Measurements from ENCODE around the gene DPYSL5.

DPYSL5 gene

GRCh38 chr2:26989156-26989555, 141.2 kb downstream of the DPYSL5 start:
- Histone ChIP-seq H3K27ac (ENCODE audit: low read depth, low read length) (no peak overlapping the region), H3K9me3 (ENCODE audit: low read length) (no peaks in the 10 kb centered on the region), H3K27me3 (ENCODE audit: control insufficient read depth in 1 of 2, insufficient read depth in 2 of 2, low read length in 2 of 2) (no peaks in the 10 kb centered on the region), H3K4me1 (ENCODE audit: insufficient read depth, low read length) (no peaks in the 10 kb centered on the region), H3K36me3 (ENCODE audit: insufficient read depth, low read length) (peaks cover 8% of the 10 kb centered on the region), H3K4me3 (ENCODE audit: low read depth in 1 of 2, low read length in 2 of 2) (no peak overlapping the region), H3K9ac (ENCODE audit: low read length) (no peak overlapping the region)

- no peak overlapping the region for H3K27ac ChIP-seq (ENCODE audit: low read depth, low read length)
- no peaks in the 10 kb centered on the region for H3K27me3 ChIP-seq (ENCODE audit: control insufficient read depth in 1 of 2, insufficient read depth in 2 of 2, low read length in 2 of 2)
- H3K4me1 ChIP-seq (ENCODE audit: insufficient read depth, low read length) = no peaks in the 10 kb centered on the region
- H3K4me3 ChIP-seq (ENCODE audit: low read depth in 1 of 2, low read length in 2 of 2) = no peak overlapping the region
- H3K9me3 ChIP-seq (ENCODE audit: low read length) = no peaks in the 10 kb centered on the region
- no peaks in the 10 kb centered on the region for H3K36me3 ChIP-seq (ENCODE audit: insufficient read depth, low read length)
- H3K9ac ChIP-seq (ENCODE audit: low read length) = no peak overlapping the region
Measured at GRCh38 chr2:26991717-26992116, 143.8 kb downstream of the DPYSL5 start.

GRCh38 chr2:26993768-26994167, 145.8 kb downstream of the DPYSL5 start:
- Histone ChIP-seq H3K27ac (ENCODE audit: low read depth, low read length) (no peak overlapping the region), H3K9ac (ENCODE audit: low read length) (no peak overlapping the region), H3K36me3 (ENCODE audit: insufficient read depth, low read length) (no peaks in the 10 kb centered on the region), H3K27me3 (ENCODE audit: control insufficient read depth in 1 of 2, insufficient read depth in 2 of 2, low read length in 2 of 2) (no peaks in the 10 kb centered on the region), H3K4me1 (ENCODE audit: insufficient read depth, low read length) (no peaks in the 10 kb centered on the region), H3K9me3 (ENCODE audit: low read length) (no peaks in the 10 kb centered on the region), H3K4me3 (ENCODE audit: low read depth in 1 of 2, low read length in 2 of 2) (no peak overlapping the region)

- Histone ChIP-seq H3K27ac (ENCODE audit: low read depth, low read length) (no peak overlapping the region), H3K4me1 (ENCODE audit: insufficient read depth, low read length) (no peaks in the 10 kb centered on the region), H3K27me3 (ENCODE audit: control insufficient read depth in 1 of 2, insufficient read depth in 2 of 2, low read length in 2 of 2) (no peaks in the 10 kb centered on the region), H3K4me3 (ENCODE audit: low read depth in 1 of 2, low read length in 2 of 2) (no peak overlapping the region), H3K36me3 (ENCODE audit: insufficient read depth, low read length) (no peaks in the 10 kb centered on the region), H3K9me3 (ENCODE audit: low read length) (no peaks in the 10 kb centered on the region), H3K9ac (ENCODE audit: low read length) (no peak overlapping the region)
Measured at GRCh38 chr2:26994983-26995382, 147.1 kb downstream of the DPYSL5 start.

- no peaks in the 10 kb centered on the region for H3K27me3 ChIP-seq (ENCODE audit: control insufficient read depth in 1 of 2, insufficient read depth in 2 of 2, low read length in 2 of 2)
- no peaks in the 10 kb centered on the region for H3K9me3 ChIP-seq (ENCODE audit: low read length)
- H3K4me1 ChIP-seq (ENCODE audit: insufficient read depth, low read length) = no peaks in the 10 kb centered on the region
- H3K4me3 ChIP-seq (ENCODE audit: low read depth in 1 of 2, low read length in 2 of 2) = no peak overlapping the region
- no peaks in the 10 kb centered on the region for H3K36me3 ChIP-seq (ENCODE audit: insufficient read depth, low read length)
- no peak overlapping the region for H3K9ac ChIP-seq (ENCODE audit: low read length)
- H3K27ac ChIP-seq (ENCODE audit: low read depth, low read length) = no peak overlapping the region
Measured at GRCh38 chr2:26997394-26997793, 149.5 kb downstream of the DPYSL5 start.

- Histone ChIP-seq H3K9ac (ENCODE audit: low read length) (no peak overlapping the region), H3K36me3 (ENCODE audit: insufficient read depth, low read length) (no peaks in the 10 kb centered on the region)
Measured at GRCh38 chr2:26998323-26998722, 150.4 kb downstream of the DPYSL5 start.

More at GRCh38 chr2:26998323-26998722, 150.4 kb downstream of the DPYSL5 start:
- Histone ChIP-seq H3K27me3 (ENCODE audit: control insufficient read depth in 1 of 2, insufficient read depth in 2 of 2, low read length in 2 of 2) (no peaks in the 10 kb centered on the region), H3K27ac (ENCODE audit: low read depth, low read length) (no peak overlapping the region), H3K4me1 (ENCODE audit: insufficient read depth, low read length) (no peaks in the 10 kb centered on the region), H3K4me3 (ENCODE audit: low read depth in 1 of 2, low read length in 2 of 2) (no peak overlapping the region), H3K9me3 (ENCODE audit: low read length) (no peaks in the 10 kb centered on the region)
